CD4-positive, alpha-beta T cell treated with Interleukin-10 for 1 hour (primary cell): ENCODE measurements around the gene NRL.

Experiments used
- DNase-seq: peaks from one replicate; pipeline ENCODE4 v3.0.0-alpha.2; 2020

Gene NRL

DNA sequence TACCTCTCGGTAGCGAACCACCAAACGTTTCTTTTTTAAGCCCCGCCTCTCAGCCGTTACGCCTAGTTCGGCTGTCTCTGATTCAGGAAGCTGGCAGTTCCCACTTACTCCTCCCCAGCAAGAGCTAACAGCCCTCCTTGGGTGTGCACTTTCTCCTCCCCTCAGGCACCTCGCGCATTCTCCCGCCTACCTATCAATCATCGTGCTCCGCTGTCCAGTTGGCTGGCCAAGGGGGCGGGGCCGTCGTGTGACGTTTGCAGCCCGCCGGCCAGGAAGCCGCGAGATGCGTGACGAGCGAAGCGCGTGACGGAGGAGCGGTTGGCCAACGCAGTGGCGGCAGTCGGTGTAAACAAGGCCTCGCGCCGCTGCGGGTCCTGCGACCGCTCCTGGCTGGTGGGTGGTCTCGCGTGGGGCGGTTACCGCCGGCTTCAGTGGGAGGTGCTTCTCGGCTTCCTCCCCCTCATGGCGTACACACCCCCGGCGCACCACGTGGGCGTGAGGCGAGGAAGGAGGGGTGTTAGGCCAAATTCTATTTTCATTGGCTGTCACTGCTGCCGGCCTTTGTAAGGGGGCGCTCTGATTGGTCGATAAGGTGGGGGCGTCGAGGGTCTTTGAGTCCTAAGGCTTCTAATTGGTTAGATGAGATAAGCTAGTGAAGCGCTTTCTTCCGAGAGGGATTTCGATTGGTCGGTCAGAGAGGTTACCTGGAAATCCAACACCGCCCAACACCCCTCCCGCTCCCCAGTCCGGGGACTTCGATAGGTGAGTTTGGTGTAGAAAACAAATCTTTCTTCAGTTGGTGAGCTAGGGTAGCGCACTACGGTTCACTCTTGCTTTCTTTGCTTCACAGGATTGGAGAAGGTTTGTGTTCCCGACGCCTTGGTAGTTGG is at the start of gene NRL, which contains the start of gene DCAF11:
Gene NRL (minus strand): TSS at position 418 of the 890 bp plus-strand sequence. CDS start 32,101 bp downstream, outside the sequence.
Gene DCAF11 (plus strand): TSS at position 246 of the 890 bp plus-strand sequence. CDS start 818 bp downstream, outside the sequence.
- peak; percentile 99 for DNase-seq

DNA sequence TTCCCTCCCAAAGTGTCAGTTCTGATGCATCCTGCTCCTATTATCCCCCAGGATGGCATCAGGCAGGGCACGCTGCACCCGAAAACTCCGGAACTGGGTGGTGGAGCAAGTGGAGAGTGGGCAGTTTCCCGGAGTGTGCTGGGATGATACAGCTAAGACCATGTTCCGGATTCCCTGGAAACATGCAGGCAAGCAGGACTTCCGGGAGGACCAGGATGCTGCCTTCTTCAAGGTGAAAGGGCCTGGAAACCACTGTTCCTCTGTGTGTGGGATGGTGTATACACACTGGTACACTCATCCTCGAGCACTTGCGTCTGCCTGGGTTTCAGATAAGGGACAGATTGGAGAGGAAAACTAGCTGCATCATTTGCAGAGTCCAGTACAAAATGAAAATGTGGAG is 47.3 kb upstream of the NRL start:
- DNase-seq: no peak

DNA sequence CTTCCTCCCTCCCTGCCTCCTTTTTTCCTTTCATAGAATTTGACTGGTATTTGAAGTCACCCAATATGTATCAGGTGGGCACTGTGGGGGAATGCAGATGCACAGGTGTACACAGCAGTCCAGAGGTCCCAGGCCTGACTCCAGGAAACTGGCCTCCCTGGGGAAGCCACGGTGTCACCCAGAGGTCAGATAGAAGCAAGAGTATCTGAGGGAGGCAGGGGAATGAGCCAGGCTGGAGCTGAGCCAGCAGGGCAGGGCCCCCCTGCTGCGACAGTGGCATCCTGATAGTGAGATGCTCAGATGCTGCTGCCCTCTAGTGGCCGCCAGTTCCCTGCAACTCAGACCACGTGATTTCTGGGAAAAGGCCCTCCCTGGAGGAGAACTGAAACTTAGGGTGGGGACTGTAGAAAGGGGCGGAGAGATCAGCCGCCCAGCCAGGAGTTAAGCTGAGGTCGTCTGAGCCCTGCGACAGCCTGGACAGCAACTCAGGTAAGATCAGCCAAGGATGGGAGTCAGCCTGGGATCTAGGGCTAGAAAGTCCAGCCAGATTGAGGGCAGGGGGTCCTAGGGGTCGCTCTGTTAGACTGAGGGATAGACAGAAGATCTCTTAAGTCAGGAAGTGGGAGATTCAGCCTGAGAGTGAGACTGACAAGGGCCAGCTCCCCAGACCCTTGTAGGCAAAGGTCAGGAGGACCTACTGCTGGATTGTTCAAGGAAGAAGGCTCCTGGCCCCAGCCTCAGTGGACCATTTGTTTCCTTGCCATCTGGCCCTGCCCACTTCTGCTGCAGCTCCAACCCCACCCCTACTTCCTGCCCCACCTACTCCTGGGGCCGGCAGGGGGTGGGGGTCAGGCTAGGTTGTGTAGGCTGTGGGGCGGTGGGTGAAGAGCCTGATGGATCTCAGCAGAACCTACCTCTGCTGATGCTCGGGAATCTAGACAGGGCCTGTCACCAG is 46.4 kb upstream of the NRL start, which contains the start of gene IRF9:
Gene IRF9 (plus strand): TSS at position 416 of the 955 bp plus-strand sequence. CDS start 880 bp downstream, outside the sequence.
- peak; percentile 99 for DNase-seq

DNA sequence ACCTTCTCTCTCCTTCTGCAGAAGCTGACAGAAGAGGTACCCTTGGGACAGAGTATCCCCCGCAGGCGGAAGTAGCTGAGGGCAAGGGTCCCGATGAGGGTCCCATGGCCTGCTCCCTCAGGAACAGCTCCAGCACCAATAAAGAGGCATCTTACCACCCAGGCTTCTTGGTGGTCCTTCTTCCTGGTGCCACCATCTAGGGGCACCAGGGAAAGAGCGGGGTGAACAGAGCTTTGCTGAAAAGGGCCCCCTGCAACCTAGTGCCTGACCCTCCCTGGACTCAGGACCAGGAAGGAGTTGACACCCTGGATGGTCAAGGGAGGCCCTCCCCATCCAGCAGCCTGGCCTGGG is 45.7 kb upstream of the NRL start:
- no peak for DNase-seq

DNA sequence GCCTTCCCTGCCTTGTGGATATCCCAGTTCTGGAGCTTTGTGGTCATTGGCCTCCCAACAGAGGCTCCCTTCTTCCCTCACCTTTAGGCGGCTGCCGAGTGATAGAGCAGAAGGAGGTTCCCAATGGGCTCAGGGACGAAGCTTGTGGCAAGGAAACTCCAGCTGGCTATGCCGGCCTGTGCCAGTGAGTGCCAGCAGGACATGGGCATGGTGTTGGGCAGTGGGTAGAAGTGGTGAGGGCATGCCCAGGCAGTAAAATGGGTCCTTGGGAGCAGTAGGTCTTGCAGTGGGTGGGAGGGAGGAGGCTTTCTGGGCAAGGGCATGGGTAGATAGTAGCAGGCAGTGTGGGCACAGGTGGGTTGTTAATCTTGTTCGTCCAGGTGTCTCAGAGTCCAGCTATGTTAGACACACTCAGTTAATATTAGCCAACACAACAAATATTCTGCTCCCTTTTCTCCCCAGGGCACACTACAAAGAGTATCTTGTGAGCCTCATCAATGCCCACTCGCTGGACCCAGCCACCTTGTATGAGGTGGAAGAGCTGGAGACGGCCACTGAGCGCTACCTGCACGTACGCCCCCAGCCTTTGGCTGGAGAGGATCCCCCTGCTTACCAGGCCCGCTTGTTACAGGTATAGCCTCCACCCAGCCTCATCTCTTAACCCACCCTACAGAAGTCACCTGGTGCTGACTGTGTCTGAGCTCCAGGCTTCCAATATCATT is 45.2 kb upstream of the NRL start:
- no peak for DNase-seq

DNA sequence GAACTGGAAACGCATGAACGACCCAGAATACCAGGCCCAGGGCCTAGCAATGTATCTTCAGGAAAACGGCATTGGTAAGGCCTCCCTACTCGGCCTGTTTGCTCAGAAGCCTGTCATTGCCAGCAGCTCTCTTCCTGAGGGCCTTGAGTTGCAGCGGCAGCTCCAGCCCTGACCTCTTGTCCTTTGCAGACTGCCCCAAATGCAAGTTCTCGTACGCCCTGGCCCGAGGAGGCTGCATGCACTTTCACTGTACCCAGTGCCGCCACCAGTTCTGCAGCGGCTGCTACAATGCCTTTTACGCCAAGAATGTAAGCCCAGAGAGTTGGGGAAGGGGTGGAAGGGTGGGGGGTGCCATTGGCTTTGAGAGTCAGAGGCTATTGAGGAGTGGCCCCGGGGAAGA is 42.6 kb upstream of the NRL start:
- no peak for DNase-seq

DNA sequence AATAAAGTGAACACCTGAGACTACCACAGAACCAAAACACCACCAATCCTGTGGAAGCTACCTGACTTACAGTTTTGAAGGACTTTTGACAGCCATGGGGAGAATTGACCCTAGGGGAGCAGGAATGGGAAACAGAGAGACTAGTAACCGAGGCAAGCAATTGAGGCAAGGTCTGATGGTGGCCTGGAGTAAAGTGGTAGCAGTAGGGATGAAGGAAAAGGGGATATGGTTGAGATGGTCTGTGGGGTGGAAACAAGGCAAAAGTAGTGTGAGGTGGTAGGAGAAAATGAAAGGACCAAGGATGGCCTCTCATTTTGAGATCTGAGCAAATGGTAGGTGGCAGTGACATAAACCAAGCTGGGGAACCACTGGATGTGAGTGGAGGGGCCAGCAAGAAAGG is 42.1 kb upstream of the NRL start:
- DNase-seq: no peak

DNA sequence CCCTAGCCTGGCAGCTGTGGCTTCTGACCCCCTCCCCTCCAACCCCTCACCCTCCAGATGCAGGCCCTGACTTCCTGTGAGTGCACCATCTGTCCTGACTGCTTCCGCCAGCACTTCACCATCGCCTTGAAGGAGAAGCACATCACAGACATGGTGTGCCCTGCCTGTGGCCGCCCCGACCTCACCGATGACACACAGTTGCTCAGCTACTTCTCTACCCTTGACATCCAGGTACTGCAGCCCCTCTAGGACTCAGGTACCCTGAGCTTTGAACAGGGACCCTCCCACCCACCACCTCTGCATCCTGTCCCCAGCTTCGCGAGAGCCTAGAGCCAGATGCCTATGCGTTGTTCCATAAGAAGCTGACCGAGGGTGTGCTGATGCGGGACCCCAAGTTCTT is 40.4 kb upstream of the NRL start:
- DNase-seq: no peak

DNA sequence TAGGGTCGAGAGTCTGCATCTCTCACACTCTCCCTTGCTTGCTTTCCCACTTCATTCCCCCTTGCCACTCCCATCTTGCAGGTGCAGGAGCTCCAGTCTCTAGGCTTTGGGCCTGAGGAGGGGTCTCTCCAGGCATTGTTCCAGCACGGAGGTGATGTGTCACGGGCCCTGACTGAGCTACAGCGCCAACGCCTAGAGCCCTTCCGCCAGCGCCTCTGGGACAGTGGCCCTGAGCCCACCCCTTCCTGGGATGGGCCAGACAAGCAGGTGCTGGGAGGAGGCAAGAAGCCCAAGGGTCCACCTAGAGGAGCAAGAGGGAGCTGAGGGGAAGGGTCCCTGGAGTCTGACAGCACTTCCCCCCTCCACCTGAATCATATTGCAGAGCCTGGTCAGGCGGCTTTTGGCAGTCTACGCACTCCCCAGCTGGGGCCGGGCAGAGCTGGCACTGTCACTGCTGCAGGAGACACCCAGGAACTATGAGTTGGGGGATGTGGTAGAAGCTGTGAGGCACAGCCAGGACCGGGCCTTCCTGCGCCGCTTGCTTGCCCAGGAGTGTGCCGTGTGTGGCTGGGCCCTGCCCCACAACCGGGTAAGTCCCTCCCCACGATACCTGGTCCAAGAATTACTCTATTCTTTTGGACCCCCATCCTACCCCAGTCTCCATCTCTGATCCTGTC is 36.8 kb upstream of the NRL start:
- no peak for DNase-seq

DNA sequence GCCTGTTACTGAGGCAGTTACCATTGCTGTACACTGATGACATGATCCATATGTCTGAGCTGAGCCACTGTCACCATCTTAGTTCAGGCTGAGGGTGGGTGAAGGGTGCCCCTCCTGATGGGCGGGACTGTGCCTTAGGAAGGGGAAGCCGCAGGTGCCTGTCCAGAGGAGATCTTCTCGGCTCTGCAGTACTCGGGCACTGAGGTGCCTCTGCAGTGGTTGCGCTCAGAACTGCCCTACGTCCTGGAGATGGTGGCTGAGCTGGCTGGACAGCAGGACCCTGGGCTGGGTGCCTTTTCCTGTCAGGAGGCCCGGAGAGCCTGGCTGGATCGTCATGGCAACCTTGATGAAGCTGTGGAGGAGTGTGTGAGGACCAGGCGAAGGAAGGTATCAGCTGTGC is 36.2 kb upstream of the NRL start:
- no peak for DNase-seq

DNA sequence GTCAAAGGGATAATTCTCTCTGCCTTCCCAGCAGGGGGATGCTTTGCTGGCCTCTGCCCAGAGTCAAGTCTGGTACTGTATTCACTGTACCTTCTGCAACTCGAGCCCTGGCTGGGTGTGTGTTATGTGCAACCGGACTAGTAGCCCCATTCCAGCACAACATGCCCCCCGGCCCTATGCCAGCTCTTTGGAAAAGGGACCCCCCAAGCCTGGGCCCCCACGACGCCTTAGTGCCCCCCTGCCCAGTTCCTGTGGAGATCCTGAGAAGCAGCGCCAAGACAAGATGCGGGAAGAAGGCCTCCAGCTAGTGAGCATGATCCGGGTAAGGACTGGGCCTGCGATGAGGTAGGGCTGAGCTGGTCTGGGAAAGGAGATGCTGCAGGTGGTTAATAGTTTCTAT is 35.8 kb upstream of the NRL start:
- no peak for DNase-seq

DNA sequence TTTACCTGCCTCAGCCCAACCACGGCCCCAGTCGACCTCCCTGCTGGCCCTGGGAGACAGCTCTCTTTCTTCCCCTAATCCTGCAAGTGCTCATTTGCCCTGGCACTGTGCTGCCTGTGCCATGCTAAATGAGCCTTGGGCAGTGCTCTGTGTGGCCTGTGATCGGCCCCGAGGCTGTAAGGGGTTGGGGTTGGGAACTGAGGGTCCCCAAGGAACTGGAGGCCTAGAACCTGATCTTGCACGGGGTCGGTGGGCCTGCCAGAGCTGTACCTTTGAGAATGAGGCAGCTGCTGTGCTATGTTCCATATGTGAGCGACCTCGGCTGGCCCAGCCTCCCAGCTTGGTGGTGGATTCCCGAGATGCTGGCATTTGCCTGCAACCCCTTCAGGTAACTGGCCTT is 35.3 kb upstream of the NRL start:
- no peak for DNase-seq

DNA sequence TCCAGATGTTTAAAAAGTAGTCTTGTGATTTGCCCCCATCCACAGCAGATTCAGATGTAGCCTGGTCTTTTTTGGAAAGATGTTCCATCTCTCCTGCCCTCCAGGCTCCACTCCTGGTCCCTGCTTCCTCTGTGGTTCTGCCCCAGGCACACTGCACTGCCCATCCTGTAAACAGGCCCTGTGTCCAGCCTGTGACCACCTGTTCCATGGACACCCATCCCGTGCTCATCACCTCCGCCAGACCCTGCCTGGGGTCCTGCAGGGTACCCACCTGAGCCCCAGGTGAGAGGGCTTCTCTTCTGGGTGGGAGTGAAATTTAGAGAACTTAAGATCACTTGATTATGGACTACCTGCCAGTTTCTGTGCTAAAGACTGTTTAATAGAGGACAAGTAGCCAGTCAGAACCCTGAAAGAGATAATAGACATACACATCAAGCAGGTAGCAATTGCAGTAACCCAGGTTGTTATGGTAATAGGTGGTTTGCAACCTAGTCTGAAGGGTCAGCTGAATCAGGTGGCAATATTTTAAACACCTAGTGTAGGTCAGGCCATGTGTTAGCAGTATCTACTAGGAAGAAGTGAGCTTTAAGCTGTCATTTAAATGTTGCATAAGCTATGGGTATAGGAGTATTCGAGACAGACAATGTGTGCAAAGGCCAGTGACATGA is 34.7 kb upstream of the NRL start:
- DNase-seq: no peak

DNA sequence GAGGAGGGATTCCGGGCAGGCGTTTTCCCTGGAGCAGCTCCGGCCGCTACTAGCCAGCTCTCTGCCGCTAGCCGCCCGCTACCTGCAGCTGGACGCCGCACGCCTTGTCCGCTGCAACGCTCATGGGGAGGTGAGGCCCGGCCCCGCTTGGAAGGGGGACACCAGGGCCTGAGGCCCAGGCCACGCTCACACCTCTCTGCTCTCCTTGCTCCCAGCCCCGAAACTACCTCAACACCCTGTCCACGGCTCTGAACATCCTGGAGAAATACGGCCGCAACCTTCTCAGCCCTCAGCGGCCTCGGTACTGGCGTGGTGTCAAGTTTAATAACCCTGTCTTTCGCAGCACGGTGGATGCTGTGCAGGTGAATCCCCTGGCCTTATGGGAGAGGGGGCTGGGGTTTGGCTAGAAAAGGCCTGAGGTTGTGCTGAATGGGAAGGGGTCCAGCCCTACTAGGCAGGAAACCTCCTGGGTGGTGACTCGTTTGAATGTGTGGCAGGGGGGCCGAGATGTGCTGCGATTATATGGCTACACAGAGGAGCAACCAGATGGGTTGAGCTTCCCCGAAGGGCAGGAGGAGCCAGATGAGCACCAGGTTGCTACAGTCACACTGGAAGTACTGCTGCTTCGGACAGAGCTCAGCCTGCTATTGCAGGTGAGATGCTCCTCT is 33.1 kb upstream of the NRL start:
- DNase-seq: no peak

DNA sequence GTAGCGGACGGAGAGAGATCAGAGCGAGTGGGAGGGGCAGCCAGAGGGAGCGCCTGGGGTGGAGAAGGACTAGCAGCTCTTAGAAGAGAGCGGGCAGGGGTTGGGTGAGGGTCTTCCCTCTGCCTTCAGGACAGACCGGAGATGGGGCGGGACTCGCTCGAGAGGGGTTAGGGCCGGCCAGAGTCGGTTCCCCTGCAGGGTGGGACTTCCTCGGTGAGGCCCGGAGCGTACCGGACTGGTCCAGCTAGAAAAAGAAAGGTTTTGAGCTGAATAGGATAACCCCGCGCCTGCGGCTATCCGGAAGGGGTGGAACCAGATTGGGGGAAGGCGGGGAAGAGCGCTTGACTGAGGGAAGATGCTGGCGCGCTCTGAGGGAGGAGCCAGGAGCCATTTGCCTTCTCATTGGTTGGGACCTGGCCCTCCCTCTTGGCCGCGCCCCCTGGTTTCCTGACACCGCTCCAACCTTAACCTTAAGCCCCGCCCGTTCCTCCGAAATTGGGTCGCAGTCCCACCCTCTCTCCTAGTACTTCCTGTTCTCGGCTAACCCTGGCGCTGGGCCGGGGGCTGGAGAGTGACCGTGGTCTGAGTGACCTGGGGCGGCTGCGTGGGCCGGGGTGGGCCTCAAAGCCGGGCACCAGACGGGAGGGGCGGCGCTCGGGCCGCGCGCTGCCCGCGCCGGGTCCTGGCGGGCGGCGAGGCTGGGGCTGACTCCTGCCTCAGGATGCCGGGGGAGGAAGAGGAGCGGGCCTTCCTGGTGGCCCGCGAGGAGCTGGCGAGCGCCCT is 32.4 kb upstream of the NRL start, which contains the start of gene RNF31:
Gene RNF31 (plus strand): TSS at position 521 of the 783 bp plus-strand sequence. CDS start 201 bp downstream, at position 722.
- peak; percentile 97 for DNase-seq

DNA sequence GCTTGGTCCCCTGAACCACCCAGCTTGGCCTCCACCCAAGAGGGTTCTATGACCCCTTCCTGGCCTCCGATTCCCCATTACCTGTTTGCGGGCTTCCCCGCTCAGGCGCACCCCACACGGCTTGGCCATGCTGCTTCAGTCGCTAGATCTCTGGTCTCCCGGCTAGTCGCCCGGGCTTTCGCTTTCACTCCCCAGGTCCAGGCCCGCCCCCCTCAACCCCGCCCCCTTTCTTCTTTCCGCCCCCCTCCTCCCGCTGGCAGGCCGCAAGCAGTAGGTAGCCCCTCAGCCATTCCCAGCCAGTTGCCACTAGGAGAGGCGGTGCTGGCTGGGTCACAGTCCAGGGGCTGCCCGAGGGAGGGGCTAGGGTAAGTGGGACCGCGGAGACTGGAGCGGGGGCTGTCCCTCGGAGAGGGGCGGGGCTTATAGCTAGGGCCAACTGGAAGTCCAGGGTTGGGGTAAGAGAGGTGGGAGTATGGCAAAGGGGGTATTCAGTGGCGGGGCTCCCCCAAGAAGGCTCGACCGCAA is 31.8 kb upstream of the NRL start, which contains the start of gene PSME2:
Gene PSME2 (minus strand): TSS at position 158 of the 525 bp plus-strand sequence. CDS start 29 bp downstream, at position 129.
- DNase-seq: peak; percentile 90

DNA sequence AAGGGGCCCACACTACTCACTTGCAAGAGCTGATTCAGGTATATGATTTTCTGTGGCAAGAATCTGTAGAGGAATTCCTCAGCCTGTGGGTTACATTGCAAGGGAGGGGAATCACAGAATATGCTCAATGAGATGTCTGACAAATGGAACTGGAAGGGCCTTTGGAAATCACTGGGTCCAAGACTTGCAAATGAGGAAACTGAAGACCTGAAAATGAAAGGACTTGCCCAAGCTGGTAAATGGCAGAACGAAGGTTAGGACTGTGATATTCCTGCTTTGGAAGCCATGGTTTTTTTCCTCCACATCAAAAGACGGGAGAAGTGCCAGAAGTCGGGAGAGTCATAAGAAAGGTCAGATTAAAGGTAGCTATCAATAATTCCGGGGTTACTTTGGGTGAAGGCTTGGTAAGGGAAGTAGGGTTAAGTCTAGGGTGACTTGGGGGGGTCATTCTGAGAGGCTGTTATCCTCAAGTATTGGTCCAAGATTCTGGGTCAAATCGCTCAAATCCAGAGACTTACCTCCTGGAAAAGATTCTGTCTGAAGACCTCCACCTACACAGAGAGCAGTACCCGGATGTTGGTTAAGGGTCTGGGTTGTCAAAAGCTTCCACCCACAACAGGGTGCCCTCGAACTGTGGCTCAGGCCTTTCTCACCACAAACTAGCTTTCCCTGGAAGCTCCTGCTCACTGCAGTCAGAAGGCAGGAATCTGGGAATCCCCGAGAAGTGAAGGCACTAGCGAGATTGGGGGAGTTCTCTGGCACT is 31.1 kb upstream of the NRL start:
- no peak for DNase-seq

DNA sequence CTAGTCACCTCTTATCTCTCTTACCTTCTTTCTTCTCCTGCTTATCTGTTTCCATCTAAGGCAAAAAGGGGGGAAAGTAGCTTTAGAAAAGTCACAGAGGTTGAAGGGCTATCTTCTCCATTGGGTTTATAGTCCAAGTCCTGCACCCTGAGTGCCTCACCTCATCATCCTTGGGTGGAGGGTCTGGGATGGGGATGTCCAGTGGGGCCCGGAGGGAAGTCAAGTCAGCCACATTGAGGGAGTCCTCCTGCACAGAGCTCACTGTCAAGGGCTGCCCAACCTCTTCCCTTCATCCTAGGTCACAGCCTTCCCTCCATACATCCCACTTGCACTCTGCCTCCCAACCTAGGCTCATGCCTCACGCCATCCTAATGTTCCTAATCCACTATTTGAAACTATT is 30.5 kb upstream of the NRL start:
- DNase-seq: no peak

DNA sequence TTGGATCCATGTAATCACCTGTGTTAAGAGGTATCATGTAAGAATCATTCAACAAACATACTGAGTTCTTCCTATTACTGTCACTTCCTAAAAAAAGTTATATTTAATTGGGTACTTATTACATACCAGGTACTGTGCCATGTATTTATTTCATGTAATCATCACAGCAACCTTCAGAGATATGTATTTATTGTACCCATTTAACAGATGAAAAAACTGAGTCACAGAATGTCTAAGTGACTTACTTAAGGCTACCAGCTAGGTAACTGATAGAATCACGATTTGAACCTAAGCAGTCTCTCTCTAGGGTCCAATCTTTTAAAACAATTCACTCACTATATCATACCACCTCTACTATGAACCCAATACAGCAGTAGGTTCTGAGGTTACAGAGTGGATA is 29.7 kb upstream of the NRL start:
- DNase-seq: no peak
